ENCODE measurements around the gene C19orf81. TPM values are rescaled to one million over a fixed set of nuclear protein-coding genes. Genes with fewer than 3 reads are reported as not detected.

C19orf81 gene
- total and polyA plus RNA-seq, 9 of the 15 experiments (the other 6 are each of a cell fraction or from before 2014, with no cell fraction given), result 2.5 to 42.9 (median 33.0) TPM; not detected in 4

DNA sequence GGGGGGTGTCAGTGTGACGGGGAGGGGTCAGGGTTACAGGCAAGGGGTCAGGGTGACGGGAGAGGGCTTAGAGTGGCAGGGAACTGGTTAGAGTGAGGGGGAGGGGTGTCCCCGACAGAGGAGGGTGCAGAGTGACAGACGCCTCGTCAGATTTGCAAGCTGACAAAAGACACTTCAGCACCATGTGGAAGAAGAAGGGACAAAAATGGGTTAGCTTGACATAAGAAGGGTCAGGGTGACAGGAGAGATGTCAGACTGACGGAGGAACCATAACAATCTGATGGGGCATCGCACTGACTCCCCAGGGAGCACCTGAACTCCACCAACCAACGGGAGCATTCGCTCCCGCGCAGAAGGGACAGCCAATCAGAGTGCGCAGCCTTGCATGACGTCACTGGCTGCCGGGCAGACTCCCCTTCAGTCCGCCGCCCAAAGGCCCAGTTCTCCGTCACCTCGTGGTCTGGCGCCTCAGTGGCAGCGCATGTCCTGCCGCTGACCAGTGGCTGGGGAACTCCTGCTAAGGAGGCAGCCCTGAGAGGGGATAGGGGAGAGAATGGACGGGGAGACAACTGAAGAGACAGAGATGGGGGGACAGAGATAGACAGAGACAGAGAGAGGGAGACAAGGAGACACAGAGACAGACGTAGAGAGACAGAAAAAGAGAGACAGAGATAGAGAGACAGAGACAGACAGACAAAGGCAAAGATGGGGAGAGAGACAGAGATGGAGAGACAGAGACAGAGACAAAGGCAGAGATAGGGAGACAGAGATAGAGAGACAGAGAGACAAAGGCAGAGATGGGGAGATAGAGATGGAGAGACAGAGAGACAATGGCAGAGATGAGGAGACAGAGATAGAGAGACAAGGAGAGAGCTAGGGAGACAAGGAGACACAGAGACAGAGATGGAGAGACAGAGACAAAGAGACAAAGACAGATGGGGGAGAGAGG is 30.2 kb downstream of the C19orf81 start (continued):
- TF ChIP-seq UBTF (IDR thresholded peaks at IDR 0.05; ENCODE audit: borderline replicate concordance in 1 of 2, low read depth in 2 of 2, low read length in 2 of 2) (no peak), PTRF (tag; IDR thresholded peaks at IDR 0.05) (no peak), ZNF184 (CRISPR knock-in tag; IDR thresholded peaks at IDR 0.05) (no peak), RERE (CRISPR knock-in tag; IDR thresholded peaks at IDR 0.05; ENCODE audit: borderline replicate concordance) (no peak), SUPT5H (IDR thresholded peaks at IDR 0.05) (no peak), FOS (IDR thresholded peaks at IDR 0.05; ENCODE audit: extremely low read depth, insufficient read length) (peak; percentile 95), ZBTB1 (CRISPR knock-in tag; IDR thresholded peaks at IDR 0.05; ENCODE audit: borderline replicate concordance, low read depth) (no peak), MEF2A (IDR thresholded peaks at IDR 0.05; ENCODE audit: control insufficient read depth, low read depth, low read length) (no peak), TFAM (CRISPR knock-in tag; conservative IDR thresholded peaks at IDR 0.05) (no peak), ZNF12 (CRISPR knock-in tag; IDR thresholded peaks at IDR 0.05) (no peak), SOX6 (IDR thresholded peaks at IDR 0.05) (no peak), NRF1 (conservative IDR thresholded peaks at IDR 0.05 in 1 of 2, IDR thresholded peaks at IDR 0.05 in 1 of 2) (peak; percentile 83 to 85)
- TF ChIP-seq, protein P1, sequence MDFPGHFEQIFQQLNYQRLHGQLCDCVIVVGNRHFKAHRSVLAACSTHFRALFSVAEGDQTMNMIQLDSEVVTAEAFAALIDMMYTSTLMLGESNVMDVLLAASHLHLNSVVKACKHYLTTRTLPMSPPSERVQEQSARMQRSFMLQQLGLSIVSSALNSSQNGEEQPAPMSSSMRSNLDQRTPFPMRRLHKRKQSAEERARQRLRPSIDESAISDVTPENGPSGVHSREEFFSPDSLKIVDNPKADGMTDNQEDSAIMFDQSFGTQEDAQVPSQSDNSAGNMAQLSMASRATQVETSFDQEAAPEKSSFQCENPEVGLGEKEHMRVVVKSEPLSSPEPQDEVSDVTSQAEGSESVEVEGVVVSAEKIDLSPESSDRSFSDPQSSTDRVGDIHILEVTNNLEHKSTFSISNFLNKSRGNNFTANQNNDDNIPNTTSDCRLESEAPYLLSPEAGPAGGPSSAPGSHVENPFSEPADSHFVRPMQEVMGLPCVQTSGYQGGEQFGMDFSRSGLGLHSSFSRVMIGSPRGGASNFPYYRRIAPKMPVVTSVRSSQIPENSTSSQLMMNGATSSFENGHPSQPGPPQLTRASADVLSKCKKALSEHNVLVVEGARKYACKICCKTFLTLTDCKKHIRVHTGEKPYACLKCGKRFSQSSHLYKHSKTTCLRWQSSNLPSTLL (IDR thresholded peaks at IDR 0.05), result no peak
- TF ChIP-seq, protein P2, sequence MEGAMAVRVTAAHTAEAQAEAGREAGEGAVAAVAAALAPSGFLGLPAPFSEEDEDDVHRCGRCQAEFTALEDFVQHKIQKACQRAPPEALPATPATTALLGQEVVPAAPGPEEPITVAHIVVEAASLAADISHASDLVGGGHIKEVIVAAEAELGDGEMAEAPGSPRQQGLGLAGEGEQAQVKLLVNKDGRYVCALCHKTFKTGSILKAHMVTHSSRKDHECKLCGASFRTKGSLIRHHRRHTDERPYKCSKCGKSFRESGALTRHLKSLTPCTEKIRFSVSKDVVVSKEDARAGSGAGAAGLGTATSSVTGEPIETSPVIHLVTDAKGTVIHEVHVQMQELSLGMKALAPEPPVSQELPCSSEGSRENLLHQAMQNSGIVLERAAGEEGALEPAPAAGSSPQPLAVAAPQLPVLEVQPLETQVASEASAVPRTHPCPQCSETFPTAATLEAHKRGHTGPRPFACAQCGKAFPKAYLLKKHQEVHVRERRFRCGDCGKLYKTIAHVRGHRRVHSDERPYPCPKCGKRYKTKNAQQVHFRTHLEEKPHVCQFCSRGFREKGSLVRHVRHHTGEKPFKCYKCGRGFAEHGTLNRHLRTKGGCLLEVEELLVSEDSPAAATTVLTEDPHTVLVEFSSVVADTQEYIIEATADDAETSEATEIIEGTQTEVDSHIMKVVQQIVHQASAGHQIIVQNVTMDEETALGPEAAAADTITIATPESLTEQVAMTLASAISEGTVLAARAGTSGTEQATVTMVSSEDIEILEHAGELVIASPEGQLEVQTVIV (CRISPR knock-in tag; IDR thresholded peaks at IDR 0.05; ENCODE audit: borderline replicate concordance), result no peak

All from K562 (cell line).